HepG2 (cell line): Measurements from ENCODE around the gene TMED3. TPM values are rescaled to one million over a fixed set of nuclear protein-coding genes. Genes with fewer than 3 reads are reported as not detected.

Source experiments
- CENPT ChIP-seq: sonication (generic); formaldehyde crosslinking; IDR thresholded peaks from 2 replicates; pipeline ENCODE4 v1.8.0; 2022; ENCODE audit warnings: low read depth, mild to moderate bottlenecking, moderate library complexity, missing genetic modification reagents
- FOXA3 ChIP-seq: IDR thresholded peaks from 2 replicates; pipeline ENCODE4 v1.6.1; 2016; ENCODE audit warnings: missing genetic modification reagents, missing compliant biosample characterization
- FOXK1 ChIP-seq: sonication (generic); formaldehyde crosslinking; IDR thresholded peaks from 2 replicates; pipeline ENCODE4 v1.4.0; 2020; ENCODE audit warnings: low read depth, missing genetic modification reagents, borderline replicate concordance
- HHEX ChIP-seq: IDR thresholded peaks from 2 replicates; pipeline ENCODE4 v1.6.1; 2016; ENCODE audit warnings: control low read depth
- MIER3 ChIP-seq: IDR thresholded peaks from 2 replicates; pipeline ENCODE4 v1.6.1; 2016; ENCODE audit warnings: missing compliant biosample characterization, borderline replicate concordance
- MXD3 ChIP-seq: IDR thresholded peaks from 2 replicates; pipeline ENCODE4 v1.6.1; 2016; ENCODE audit warnings: mild to moderate bottlenecking, missing biosample characterization, missing genetic modification reagents
- NR1H2 ChIP-seq: sonication (generic); formaldehyde crosslinking; IDR thresholded peaks from 2 replicates; pipeline ENCODE4 v1.8.1; 2022; ENCODE audit warnings: low read depth, missing genetic modification reagents, borderline replicate concordance
- POLR2AphosphoS5 ChIP-seq: IDR thresholded peaks from 2 replicates; pipeline ENCODE4 v1.6.1; 2012; ENCODE audit warnings: low read depth, low read length
- REXO4 ChIP-seq: sonication (generic); formaldehyde crosslinking; IDR thresholded peaks from 2 replicates; pipeline ENCODE4 v1.8.0; 2022; ENCODE audit warnings: missing genetic modification reagents, mild to moderate bottlenecking, borderline replicate concordance
- RNF2 ChIP-seq: fragments of 450-650 bp; conservative IDR thresholded peaks from 2 replicates; pipeline ENCODE4 v1.6.1; 2016; ENCODE audit warnings: low read depth
- SALL2 ChIP-seq: sonication (generic); formaldehyde crosslinking; IDR thresholded peaks from 2 replicates; pipeline ENCODE4 v1.8.1; 2023; ENCODE audit warnings: mild to moderate bottlenecking, missing genetic modification reagents, inconsistent platforms
- TCF7L2 ChIP-seq: IDR thresholded peaks from 2 replicates; pipeline ENCODE4 v1.6.1; 2011; ENCODE audit warnings: mild to moderate bottlenecking, low read depth, low read length, moderate library complexity
- TRIM22 ChIP-seq: fragments of 450-650 bp; IDR thresholded peaks from 2 replicates; pipeline ENCODE4 v1.6.1; 2017
- ZBTB34 ChIP-seq: sonication (generic); formaldehyde crosslinking; IDR thresholded peaks from 2 replicates; pipeline ENCODE4 v1.8.0; 2022; ENCODE audit warnings: mild to moderate bottlenecking, missing genetic modification reagents
- ZGPAT ChIP-seq: IDR thresholded peaks from 2 replicates; pipeline ENCODE4 v1.6.1; 2016; ENCODE audit warnings: mild to moderate bottlenecking
- ZNF232 ChIP-seq: sonication (generic); formaldehyde crosslinking; IDR thresholded peaks from 2 replicates; pipeline ENCODE4 v1.4.0; 2020; ENCODE audit warnings: missing genetic modification reagents, borderline replicate concordance
- ZNF343 ChIP-seq: sonication (generic); formaldehyde crosslinking; IDR thresholded peaks from 2 replicates; pipeline ENCODE4 v1.4.0; 2020; ENCODE audit warnings: mild to moderate bottlenecking, missing genetic modification reagents
- ZNF383 ChIP-seq: sonication (generic); formaldehyde crosslinking; IDR thresholded peaks from 2 replicates; pipeline ENCODE4 v1.4.0; 2020; ENCODE audit warnings: missing genetic modification reagents, mild to moderate bottlenecking, borderline replicate concordance
- ZNF577 ChIP-seq: sonication (generic); formaldehyde crosslinking; IDR thresholded peaks from 2 replicates; pipeline ENCODE4 v1.4.0; 2020; ENCODE audit warnings: mild to moderate bottlenecking, low read depth, missing genetic modification reagents, borderline replicate concordance
- ZNF644 ChIP-seq: IDR thresholded peaks from 2 replicates; pipeline ENCODE4 v1.6.1; 2016; ENCODE audit warnings: low read depth
- polyA plus RNA-seq, 8 experiments: library from polyadenylated mRNA; depleted of rRNA in 3 of 8; stranded (reverse) in 7 of 8; unstranded in 1 of 8; fragments of >200 nt; fragmentation: Illumina TruSeq in 4 of 8; extraction: Trizol in 4 of 8; gene quantifications; 2 replicates each; pipeline versions ENCODE4 v1.2.1 to v1.2.3, GENCODE V29; 2011 to 2016; ENCODE audit warnings: low read depth in 4 of 8, missing spikeins in 1 of 8, mixed read lengths in 1 of 8; ENCODE audit not compliant: insufficient read depth in 1 of 8
- total RNA-seq, 5 experiments: library from RNA; depleted of rRNA; stranded (reverse); fragments of >200 nt; fragmentation: Illumina TruSeq; extraction: Trizol; gene quantifications; 2 replicates each; pipeline ENCODE4 v1.2.3, GENCODE V29; 2016; ENCODE audit warnings: low read depth in 1 of 5
- TF ChIP-seq, protein P1 (sequence below): IDR thresholded peaks from 2 replicates; pipeline ENCODE4 v1.6.1; 2018; ENCODE audit warnings: missing genetic modification reagents
- TF ChIP-seq, protein P2 (sequence below): sonication (generic); formaldehyde crosslinking; IDR thresholded peaks from 2 replicates; pipeline ENCODE4 v1.8.0; 2022; ENCODE audit warnings: mild to moderate bottlenecking, missing genetic modification reagents; ENCODE audit not compliant: insufficient replicate concordance

The TMED3 gene
- total and polyA plus RNA-seq, 2 of the 13 experiments (the other 11 are each of a cell fraction or from before 2014, with no cell fraction given) = 125 to 155 TPM

DNA sequence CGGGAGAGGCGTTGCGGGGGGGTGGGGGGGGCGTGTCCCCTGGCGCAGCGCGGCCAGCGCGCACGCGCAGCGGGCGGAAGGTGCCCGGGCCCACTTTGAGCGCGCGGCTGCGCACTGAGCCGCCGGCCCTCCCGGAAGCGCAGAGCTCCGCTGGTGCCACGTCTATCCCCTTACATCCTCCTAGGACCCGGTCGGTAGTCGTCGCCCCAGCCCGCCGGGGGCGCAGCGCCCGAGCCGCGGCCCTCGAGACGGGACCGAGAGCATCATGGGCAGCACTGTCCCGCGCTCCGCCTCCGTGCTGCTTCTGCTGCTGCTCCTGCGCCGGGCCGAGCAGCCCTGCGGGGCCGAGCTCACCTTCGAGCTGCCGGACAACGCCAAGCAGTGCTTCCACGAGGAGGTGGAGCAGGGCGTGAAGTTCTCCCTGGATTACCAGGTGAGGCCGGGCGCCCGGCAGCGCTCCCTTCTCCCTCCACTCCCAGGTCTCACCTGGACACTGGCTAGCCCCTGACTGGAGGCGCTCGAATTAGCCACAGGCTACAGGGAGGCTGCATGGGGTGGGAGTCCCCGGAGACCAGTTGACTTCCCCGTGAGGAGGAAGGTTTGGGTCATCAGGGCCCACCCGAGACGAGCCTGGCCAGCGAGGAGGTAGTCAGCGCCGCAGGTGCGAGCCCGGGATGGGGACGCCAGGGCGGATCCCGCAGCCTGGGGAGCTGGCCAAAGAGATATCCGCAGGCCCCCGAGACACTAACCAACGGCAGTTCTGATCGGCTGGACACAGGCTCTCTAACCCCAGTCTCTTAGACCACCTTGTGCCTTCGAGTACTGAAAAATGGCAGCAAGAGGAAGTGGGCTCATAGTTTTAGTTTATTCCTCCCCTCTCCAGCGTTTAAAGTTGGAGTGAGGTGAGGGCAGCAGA is at the start of gene TMED3 (continued):
- no peak for TF ChIP-seq TRIM22
- TF ChIP-seq ZNF232 (CRISPR knock-in tag) = no peak; the same call in 1 of the 2 replicates
- peak; percentile 77 for TF ChIP-seq POLR2AphosphoS5
- no peak for TF ChIP-seq HHEX (CRISPR knock-in tag)
- TF ChIP-seq CENPT = peak; percentile 38; the same call in 1 of the 2 replicates
- TF ChIP-seq, protein P1, sequence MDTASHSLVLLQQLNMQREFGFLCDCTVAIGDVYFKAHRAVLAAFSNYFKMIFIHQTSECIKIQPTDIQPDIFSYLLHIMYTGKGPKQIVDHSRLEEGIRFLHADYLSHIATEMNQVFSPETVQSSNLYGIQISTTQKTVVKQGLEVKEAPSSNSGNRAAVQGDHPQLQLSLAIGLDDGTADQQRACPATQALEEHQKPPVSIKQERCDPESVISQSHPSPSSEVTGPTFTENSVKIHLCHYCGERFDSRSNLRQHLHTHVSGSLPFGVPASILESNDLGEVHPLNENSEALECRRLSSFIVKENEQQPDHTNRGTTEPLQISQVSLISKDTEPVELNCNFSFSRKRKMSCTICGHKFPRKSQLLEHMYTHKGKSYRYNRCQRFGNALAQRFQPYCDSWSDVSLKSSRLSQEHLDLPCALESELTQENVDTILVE (CRISPR knock-in tag) = no peak
- TF ChIP-seq ZGPAT (CRISPR knock-in tag) = peak; percentile 75
- TF ChIP-seq, protein P2, sequence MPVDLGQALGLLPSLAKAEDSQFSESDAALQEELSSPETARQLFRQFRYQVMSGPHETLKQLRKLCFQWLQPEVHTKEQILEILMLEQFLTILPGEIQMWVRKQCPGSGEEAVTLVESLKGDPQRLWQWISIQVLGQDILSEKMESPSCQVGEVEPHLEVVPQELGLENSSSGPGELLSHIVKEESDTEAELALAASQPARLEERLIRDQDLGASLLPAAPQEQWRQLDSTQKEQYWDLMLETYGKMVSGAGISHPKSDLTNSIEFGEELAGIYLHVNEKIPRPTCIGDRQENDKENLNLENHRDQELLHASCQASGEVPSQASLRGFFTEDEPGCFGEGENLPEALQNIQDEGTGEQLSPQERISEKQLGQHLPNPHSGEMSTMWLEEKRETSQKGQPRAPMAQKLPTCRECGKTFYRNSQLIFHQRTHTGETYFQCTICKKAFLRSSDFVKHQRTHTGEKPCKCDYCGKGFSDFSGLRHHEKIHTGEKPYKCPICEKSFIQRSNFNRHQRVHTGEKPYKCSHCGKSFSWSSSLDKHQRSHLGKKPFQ (CRISPR knock-in tag) = no peak
- peak; percentile 52; the same call in 1 of the 2 replicates for TF ChIP-seq RNF2
- TF ChIP-seq MXD3 (CRISPR knock-in tag) = peak; percentile 29; the same call in 1 of the 2 replicates
- peak; percentile 31; the same call in 1 of the 2 replicates for TF ChIP-seq MIER3
- no peak for TF ChIP-seq TCF7L2
- no peak for TF ChIP-seq FOXK1
- peak; percentile 72; the same call in 1 of the 2 replicates for TF ChIP-seq ZNF577 (CRISPR knock-in tag)
- TF ChIP-seq FOXA3 = peak; percentile 9; the same call in 1 of the 2 replicates
- peak; percentile 59; the same call in 1 of the 2 replicates for TF ChIP-seq ZBTB34 (CRISPR knock-in tag)
- TF ChIP-seq NR1H2 (CRISPR knock-in tag) = no peak
- TF ChIP-seq ZNF383 (CRISPR knock-in tag) = 0 out of 2 replicates have a peak, but pooled peaks have one; percentile 40
- peak; percentile 95 for TF ChIP-seq ZNF343 (CRISPR knock-in tag)
- TF ChIP-seq ZNF644 (CRISPR knock-in tag) = no peak
- no peak for TF ChIP-seq REXO4 (CRISPR knock-in tag)
- TF ChIP-seq SALL2 (CRISPR knock-in tag) = no peak
